SK-MEL-5 (cell line): Measurements from ENCODE around the gene TNRC6B. TPM values are rescaled to one million over a fixed set of nuclear protein-coding genes. Genes with fewer than 3 reads are reported as not detected.
"Not testable (repeated sequence)": the region's sequence is repeated elsewhere in the genome, so short reads cannot be mapped to it uniquely, and the experiment has no call there.

ENCODE experiments used
- DNase-seq: peaks from one replicate; pipeline ENCODE4 v3.0.0-alpha.2; 2016; ENCODE audit warnings: low read depth, low spot score
- in situ Hi-C: cut with HindIII; loops from 2 replicates; pipeline ENCODE4 v1.10.0; 2016; ENCODE audit warnings: low sequenced_read_pairs, high pct_unique_total_duplicates, low pct_unique_long_range_greater_than_20kb
- total RNA-seq: library from RNA; depleted of rRNA; stranded (reverse); fragments of >200 nt; shearing (Covaris generic); gene quantifications from 2 replicates; pipeline ENCODE4 v1.2.3, GENCODE V29; 2014

TNRC6B gene
- total RNA-seq, 1 experiment from 2014 or later: 27.9 TPM

- in situ Hi-C loops: no loop called here
These were observed 24.7 kb downstream of the TNRC6B start for GRCh38 chr22:40202225-40202944.

GRCh38 chr22:40203572-40203971, 25.8 kb downstream of the TNRC6B start:
- in situ Hi-C loops: no loop called here
- DNase-seq: no peak

More at GRCh38 chr22:40202225-40202944, 24.7 kb downstream of the TNRC6B start:
- no peak for DNase-seq

- DNase-seq: no peak
- in situ Hi-C loops: no loop called here
These were observed 26.8 kb downstream of the TNRC6B start for GRCh38 chr22:40204321-40205116.

DNA sequence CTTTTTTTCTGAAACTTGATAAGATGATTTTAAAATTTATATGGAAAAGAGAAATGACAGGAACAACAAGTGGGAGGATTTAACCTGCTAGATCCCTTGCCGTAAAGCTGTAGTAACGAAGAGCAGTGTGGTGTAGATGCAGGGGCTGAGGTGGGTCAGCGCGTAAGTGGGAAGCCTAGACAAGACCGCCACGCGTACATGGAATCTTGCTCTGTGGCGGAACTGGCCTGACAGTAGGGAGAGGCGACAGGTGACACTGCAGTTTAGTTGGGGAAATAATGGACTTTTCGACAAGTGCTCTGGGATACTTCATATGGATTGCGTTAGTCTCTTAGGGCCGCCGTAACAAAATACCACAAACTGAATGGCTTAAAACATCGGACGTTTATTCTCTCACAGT, 28.8 kb downstream of the TNRC6B start:
- in situ Hi-C loops: no loop called here
- DNase-seq: no peak

- in situ Hi-C loops: no loop called here
These were observed 33.1 kb downstream of the TNRC6B start for GRCh38 chr22:40210818-40211217.

DNA sequence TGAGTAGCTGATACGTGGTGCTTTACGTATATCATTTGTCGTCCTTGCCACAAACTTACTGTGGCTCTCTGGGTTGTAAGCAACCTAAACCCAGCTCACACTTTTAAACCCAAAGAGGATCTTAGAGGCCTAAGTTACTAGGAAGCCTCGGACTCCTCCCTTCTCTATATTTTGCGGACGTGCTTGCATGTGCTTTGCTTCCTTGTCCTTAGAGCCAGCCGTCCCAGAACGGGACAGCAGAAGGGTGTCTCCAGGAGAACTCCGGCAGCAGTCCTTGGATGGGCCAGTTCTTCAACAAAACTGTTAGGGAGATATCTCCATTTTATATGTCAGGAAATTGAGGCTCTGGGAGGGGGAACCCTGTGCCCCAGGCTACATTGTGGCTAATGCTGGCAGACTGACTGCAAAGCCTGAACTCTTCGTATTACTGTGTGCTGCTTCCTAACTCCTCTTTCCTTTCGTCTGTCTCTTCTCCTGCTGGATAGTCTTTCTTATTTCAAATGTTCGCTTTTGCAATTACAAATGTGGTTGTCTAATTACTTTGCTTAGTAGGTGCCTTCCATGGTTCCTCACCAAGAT, 33.8 kb downstream of the TNRC6B start:
- DNase-seq: no peak
- in situ Hi-C loops: no loop called here

More at GRCh38 chr22:40210818-40211217, 33.1 kb downstream of the TNRC6B start:
- no peak for DNase-seq

GRCh38 chr22:40212121-40212520, 34.4 kb downstream of the TNRC6B start:
- in situ Hi-C loops: no loop called here
- no peak for DNase-seq

GRCh38 chr22:40213478-40213877, 35.8 kb downstream of the TNRC6B start:
- no peak for DNase-seq
- in situ Hi-C loops: no loop called here

GRCh38 chr22:40215266-40215665, 37.5 kb downstream of the TNRC6B start:
- no peak for DNase-seq
- in situ Hi-C loops: no loop called here

DNA sequence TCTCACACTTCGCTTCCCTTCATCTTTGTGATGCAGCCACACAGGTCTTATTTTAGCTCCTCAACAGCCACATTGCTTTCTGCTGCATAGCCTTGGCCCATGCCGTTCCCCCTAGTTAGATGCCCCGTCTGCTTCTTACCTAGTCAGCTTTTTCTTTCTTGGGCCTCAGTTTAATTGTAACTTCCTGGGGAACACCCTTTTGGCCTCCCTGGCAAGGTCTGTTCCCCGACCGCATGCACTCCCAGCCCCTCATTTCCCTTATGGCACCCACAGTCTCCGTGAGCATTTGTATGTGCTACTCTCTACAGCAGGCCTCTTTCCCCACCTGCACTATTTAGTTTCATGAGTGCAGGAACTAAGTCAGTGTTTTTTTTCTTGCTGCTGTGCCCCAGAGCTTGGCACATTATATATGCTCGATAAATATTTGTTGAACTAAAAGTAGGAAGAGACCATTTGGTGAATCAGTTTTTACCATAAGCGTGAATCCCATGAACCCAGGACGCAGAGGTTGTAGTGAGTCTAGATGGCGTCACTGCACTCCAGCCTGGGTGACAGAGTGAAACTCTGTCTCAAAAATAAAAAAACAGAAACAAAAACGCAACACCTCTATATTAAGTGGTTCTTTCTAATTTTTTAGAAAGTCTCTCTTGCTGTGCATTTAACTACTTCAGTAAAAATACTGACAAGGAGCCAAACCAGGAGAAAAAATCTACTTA, 38.5 kb downstream of the TNRC6B start:
- in situ Hi-C loops: no loop called here
- DNase-seq: no peak

- in situ Hi-C loops: no loop called here
- no peak for DNase-seq
These were observed 40.4 kb downstream of the TNRC6B start for GRCh38 chr22:40218152-40218551.

DNA sequence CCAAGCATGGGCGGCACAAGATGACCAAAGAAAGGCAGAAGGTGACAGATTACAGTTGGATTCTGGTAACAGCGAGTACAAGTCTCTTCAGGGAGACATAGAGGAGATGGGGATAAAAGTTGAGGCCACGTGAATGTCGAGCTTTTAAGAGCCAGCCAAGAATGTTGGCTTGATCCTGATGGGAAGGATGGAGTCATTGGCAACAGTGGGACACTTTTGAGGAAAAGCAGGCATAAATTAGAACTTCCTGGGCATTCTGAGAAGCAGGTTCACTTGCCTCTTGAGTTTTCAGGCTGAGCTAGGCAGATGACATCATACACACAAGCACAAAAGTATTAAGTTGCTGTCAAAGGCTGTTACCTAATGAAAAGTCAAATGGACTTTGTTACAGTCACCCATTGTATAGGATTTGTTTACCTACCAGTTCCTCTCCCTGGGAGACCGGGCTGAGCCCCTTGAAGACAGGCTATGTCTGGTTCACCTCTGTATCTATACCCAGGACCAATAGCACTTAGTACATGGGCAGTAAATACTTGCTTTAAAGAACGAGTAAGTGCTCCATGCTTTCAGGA, 41.1 kb downstream of the TNRC6B start:
- no peak for DNase-seq
- in situ Hi-C loops: no loop called here

GRCh38 chr22:40220316-40221054, 42.8 kb downstream of the TNRC6B start:
- DNase-seq: no peak
- in situ Hi-C loops: no loop called here

GRCh38 chr22:40221055-40221414, 43.3 kb downstream of the TNRC6B start:
- in situ Hi-C loops: no loop called here
- no peak for DNase-seq

GRCh38 chr22:40222979-40223378, 45.3 kb downstream of the TNRC6B start:
- in situ Hi-C loops, DNase-seq: not testable (repeated sequence)

DNA sequence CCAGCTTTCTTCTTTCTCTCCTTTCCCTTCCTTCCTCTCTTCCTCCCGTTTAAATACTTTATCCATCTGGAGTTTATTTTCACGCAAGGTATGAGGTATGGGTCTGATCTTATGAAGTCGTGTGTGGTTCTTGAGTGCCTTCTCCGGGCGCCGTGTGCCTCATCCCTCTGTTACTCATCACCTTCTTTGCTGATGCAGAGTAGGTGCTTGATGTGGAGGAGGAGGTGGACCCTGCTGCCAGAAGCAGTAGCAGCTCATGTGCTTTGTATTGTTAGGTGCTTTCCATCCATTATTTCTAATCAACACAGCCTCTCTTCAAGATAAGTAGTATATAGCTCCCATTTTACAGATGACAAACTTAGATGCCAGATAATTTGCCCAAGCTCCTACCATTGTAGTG, 47.0 kb downstream of the TNRC6B start:
- in situ Hi-C loops: no loop called here
- DNase-seq: no peak

- DNase-seq: no peak
- in situ Hi-C loops: no loop called here
These were observed 48.9 kb downstream of the TNRC6B start for GRCh38 chr22:40226620-40227019.
